Panc1 (cell line): ENCODE measurements around the gene GNA12. TPM values are rescaled to one million over a fixed set of nuclear protein-coding genes. Genes with fewer than 3 reads are reported as not detected.

ENCODE experiments used
- total RNA-seq: library from RNA; stranded (reverse); gene quantifications from one replicate; pipeline ENCODE4 v1.2.1, GENCODE V29; 2021; ENCODE audit not compliant: unreplicated experiment

GNA12 gene
- total RNA-seq, 1 experiment from 2014 or later, result 139 TPM

Other genes with a start within 250 kb of the GNA12 start
- gene TTYH3, start 212.3 kb downstream of the GNA12 start, total RNA-seq, result 278 TPM
- gene AMZ1, start 156.1 kb downstream of the GNA12 start, total RNA-seq, result 0.57 TPM
- gene CARD11, start 199.6 kb upstream of the GNA12 start, total RNA-seq, result 0.82 TPM